GF-D8 (cell line): ENCODE results near the gene GRIFIN.

Experiments
- DNase-seq: peaks from one replicate; lab custom pipeline; 2025; lab: John Stamatoyannopoulos, UW

GRIFIN gene

GRCh38 chr7:2432910-2433712 is 43.1 kb downstream of the GRIFIN start:
- no peak for DNase-seq

GRCh38 chr7:2431260-2431867 is 44.8 kb downstream of the GRIFIN start:
- no peak for DNase-seq

GRCh38 chr7:2425749-2426148 is 50.4 kb downstream of the GRIFIN start:
- no peak for DNase-seq
